ENCODE measurements around the gene SYT6.

SYT6 gene

DNA sequence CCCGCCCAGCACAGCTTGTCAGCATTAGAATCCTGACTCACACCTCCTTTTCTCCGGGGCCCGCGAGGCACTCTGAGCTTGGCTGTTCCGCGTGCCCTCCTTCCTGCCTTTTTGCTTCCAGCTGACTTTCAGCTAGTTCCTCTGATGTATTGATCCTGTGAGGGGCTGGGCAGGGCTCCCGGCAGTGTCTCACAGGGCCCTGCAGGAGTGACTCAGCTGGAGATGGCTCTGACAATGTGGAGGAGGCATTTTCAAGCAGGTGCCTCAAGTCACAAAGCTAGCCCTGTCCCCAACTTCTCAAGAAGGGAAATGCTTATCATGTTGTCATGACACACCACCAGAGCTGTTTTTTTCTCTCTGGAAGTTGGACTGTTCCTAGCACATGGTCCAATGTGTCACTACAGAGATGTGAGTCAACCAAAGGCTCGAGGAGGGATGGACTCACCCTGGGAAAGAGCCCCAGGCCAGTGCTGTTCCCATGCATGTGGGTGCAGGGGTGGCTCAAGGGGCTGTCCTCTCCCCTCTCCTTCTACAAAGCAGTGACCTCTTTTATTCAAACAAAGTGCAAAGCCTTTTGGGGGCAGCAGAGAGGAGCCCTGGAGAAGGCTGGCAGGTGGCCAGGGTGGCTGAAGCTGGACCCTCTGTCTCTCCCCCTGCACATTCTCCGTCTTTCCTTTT, 30.6 kb downstream of the SYT6 start:
- no peak for FAIRE-seq
- no peak for DNase-seq (ENCODE audit: insufficient read length, low spot score)

DNA sequence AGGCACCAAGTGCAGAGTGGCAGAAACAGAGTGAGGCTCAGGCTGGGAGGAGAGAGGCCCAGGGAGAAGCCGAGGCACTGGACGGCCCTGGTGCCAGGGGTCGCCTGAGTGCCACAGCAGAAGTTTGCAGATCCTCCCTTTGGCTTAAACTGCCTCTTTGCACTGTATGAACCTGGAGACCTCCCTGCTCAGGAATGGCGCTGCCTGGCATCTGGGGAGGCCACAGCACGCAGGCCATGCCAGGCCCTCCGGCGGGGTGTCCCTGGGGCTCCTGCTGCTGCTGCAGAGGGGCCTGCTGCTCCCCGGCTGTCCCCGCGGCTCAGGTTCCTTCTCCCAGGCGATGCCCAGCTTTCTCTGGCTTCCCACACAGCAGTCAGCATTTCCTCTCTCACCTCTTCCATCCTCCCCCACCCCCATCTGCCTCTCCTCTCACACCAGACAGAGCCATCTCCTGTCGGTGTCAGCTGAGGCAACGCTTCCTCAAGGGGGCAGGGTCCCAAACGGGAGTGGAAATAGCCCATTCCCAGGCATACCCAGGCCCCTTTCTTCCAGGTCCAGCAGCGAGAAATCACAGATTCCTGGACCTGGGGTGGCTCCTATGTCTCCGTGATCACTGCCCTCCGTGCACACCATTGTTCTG, 35.2 kb downstream of the SYT6 start:
- no peak for DNase-seq (ENCODE audit: insufficient read length, low spot score)
- FAIRE-seq, result no peak

DNA sequence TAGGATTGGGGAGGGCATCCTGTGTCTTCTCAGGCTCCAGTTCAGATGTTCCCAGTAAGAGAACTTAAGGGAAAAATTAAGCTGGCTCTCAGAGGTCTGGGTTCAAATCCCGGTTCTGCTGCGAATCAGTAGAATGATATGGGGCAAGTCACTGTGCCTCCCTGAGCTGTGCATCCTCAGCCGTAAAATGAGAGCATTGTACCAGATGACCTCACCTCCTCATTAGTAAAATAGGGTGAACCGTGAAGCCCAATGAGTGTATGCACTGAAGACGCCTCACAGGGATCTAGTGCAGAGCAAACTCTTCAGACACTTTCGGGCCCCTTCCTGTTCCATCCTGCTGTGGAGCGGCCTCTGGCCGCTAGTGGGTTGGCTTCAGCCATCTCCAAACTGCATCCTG, 36.0 kb downstream of the SYT6 start:
- DNase-seq (ENCODE audit: insufficient read length, low spot score) (no peak), FAIRE-seq (no peak)

DNA sequence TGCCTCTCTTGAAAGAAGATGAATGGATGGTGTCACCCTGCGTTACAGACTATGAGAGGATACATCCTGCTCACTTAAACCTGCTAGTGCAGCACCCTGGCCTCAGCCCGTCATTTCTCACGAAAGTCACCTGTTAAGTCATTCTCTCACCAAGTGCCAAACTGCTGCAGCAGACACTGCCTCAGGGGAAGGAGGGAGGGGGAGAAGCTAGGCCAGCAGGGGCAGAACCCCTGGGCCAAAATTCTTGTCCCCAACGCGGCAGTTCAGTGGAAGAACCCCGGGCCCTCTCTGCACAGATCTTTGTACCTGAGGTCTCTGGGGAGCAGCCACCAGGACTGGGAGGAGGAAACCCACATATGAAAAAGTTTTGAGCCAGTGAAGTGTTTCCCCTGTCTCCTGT, 37.6 kb downstream of the SYT6 start:
- no peak for FAIRE-seq
- DNase-seq (ENCODE audit: insufficient read length, low spot score), result no peak

DNA sequence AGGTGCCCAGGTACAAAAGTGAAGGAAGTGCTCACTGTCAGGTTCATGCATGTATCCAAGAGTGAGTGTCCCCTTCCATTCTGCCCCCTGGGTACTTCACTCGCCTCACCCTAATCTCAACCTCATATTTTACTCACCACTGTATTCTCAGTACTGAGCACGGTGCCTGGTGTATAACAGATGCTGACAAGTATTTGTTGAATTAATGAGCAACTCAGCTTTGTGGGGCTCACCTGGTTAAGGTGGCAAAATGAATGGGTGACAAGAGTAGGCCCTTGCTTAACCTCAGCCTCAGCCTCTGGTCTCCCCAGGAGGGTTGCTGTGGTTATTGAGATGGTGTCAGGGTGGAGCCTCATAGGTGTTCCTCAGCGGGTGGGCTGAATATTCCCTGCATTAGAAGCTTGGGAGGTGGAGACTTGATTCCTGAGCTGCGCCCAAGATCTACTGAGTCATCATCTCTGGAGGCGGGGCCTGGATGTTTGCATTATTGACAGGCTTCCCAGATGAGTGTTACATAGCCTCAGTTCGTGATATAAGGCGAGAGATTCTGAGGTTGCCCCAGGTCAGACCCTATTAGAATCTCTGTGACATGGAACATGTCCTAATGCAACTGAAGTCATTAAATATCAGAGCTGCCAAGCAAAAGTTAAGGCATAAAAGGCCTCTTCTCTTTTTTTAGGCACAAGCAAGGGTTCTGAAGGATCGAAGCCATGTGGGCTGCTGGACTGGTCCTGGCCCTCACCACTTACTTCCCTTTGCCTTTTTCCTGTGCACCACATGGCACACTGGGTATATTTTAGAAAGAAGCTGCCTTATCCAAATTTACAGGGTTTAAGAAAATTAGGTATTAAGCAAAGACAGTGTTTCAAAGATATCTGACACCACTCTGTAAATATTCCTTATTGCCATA, 39.2 kb downstream of the SYT6 start:
- FAIRE-seq (no peak), DNase-seq (ENCODE audit: insufficient read length, low spot score) (peak; percentile 11)

DNA sequence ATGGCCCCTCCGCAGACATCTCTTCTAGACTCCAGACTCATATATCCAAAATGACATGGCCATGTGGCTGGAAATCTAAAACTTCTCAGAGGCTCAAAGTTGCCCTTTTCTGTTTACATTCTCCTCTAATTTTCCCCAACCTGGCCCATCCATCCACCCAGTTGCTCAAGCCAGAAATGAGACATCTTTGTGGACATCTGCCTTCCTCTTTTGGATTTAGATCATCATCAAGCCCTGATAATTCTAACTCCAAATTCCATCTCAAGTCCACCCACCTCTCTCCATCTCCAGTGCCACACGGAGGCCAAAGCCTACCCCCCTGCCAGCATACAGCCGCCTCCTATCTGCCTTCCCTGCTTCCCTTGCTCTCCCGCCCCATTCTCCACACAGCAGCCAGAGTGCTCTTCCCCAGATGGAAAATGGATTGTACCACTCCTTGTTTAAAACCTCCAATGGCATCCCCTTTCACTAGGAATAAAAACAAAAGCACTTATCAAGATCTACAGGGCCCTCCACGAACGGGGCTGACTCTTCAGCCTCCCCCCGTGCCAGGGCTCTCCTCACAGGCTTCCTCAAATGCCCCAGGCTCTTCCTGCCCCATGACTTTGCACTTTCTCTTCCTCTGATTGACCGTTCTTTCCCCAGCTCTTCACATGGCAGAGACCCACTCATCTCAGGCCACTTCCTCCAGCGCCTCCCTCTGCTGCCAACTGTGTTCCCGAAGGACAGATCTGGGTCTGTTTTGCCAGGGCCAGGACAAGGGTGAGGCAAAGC, 40.1 kb downstream of the SYT6 start:
- FAIRE-seq, result no peak
- no peak for DNase-seq (ENCODE audit: insufficient read length, low spot score)

DNA sequence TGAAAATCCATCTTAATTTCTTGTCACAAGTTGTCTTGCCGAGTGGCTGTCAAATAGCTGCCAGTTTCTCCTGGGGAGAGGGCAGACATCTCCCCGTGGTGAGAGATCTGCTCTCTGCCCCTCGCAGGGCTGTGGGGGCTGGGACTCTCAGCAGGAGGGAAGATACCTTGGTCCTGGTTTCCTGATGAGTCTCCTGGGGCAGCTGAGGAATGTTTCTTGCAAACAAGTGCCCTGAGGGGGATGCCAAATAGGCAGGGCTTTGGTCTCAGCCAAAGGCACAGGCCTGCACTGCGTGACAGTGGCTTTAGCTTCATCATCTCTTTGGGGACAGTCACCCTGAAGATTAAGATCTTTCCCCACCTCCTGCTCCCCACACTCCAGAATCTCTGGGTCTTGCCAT, 40.9 kb downstream of the SYT6 start:
- FAIRE-seq (no peak), DNase-seq (ENCODE audit: insufficient read length, low spot score) (no peak)

DNA sequence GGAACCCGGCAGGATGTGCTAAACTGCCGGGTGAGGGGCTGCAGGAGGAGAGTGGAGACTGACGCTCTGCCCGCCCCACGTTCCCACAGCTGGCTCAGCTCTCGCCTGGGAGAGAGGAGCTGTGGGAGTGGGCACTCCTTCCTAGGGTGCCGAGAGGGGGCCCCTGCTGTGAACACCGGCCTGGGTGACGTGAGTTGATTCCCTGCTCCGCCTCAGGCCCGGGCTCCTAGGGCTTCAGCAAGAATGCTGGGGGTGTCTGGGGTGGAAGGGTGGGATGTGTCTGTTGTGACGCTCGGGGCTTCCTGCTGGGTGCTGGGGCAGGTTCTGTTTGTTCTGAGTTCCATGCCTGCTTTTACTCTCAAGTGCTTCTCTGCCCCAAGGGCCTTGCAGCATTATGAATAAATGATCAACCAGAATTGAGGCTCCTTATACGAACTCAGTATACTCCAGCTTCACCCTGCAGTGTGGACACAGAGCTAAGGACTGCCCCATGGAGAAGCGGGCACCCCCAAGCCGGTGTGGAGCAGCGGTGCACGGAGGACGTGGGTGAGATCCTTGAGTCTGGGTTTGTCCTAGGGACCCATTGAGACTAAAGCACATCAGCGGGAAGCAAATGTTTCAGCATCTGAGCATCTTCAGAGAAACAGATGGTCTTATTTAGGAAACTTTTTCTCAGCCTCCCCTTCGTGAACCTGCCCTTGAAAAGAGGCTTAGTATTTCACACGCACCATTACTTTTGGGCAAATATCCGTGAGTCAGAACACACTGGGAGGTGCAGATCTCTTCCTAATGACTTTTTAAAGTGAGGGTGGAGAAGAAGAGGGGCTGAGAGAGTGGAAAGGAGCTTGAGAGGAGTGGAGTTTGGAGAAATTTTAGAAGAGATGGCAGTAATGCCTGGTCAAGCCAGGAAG, 41.7 kb downstream of the SYT6 start:
- no peak for FAIRE-seq
- no peak for DNase-seq (ENCODE audit: insufficient read length, low spot score)

DNA sequence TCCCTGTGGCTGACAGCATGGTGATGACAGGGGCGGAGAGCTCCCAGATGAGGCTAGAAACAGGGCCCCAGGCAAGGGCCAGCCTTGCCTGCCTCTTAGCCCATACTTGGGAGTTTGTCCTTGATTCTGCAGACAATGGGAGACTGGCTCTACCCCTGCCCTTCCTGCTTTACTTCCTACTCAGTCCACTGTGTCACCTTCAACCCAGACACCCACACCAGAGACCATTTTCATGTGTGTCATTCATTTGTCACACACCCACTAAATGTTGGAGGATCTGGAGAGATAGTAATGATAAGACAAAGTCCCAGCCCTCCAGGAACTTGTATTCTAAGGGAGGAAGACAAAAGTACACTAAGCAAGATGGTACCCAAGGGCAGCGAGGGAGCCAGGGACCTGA, 43.7 kb downstream of the SYT6 start:
- DNase-seq (ENCODE audit: insufficient read length, low spot score) (no peak), FAIRE-seq (no peak)

DNA sequence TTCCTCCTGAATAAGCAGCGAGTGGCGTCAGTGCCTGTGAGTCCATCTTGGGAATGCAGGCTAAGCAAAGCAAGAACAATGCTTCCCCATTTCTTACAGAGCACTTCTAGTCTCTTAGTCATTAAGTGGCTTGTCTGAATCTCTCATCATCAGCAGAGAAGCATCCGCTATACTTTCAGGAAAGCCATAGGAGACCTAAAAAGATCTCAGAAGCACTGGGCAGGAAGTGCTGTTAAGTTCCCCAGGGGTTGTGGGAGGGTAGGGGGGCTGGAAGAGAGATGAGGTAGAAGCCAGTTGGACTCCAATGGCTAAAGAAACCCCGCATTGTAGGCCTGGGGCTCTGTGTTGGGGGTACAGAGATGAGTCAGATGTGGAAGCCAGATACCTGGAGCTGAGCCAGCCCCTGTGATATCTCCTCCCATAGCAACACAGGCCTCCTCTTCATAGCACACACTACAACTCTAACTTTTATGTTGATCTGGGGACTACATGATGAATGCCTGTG, 44.9 kb downstream of the SYT6 start:
- DNase-seq (ENCODE audit: insufficient read length, low spot score) (no peak), FAIRE-seq (no peak)

DNA sequence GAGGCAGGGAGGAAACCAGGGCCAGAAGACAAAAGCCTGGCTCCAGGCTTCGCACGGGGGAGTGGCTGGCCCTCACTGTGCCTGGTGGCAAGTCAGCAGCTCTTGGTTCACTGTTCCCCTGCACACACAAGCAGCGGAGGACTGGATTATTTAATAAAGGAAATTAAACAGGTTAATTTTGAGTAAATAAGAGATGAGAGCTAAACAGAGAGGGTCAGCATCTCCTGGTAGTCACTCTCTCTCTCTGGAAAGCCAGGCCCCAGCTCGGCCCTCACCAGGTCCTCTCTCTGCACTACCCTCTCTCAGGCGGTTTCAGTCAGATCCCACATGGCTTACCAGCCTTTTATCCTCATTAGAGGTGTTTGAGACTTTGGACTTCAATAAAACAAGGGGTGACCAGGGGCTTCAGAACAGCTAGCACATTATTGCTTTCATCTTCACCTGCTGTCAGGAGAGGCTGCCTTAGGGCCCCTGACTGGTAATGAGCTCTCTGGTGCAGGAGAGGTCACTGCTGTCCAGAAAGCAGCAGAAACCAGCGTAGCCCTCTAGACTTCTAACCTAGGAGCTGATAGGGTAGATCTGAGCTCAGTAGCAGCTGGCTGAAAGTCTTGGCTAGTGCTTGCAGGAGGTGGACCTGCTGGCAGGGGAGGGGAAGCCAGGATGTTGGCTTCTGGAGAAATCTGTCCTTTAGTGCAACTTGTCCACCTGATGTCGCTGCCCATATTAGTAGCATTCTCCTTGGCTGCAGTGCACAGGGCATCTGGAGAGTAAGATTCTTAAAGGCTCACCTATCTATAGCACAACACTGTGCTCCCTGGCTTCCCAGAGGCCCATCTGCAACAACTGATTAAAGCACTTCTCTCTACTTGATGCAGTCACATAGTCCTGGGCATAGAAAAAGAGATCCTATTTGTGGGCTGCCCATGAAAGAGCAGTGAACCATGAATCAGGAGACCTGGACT, 45.9 kb downstream of the SYT6 start:
- DNase-seq (ENCODE audit: insufficient read length, low spot score) (no peak), FAIRE-seq (no peak)

DNA sequence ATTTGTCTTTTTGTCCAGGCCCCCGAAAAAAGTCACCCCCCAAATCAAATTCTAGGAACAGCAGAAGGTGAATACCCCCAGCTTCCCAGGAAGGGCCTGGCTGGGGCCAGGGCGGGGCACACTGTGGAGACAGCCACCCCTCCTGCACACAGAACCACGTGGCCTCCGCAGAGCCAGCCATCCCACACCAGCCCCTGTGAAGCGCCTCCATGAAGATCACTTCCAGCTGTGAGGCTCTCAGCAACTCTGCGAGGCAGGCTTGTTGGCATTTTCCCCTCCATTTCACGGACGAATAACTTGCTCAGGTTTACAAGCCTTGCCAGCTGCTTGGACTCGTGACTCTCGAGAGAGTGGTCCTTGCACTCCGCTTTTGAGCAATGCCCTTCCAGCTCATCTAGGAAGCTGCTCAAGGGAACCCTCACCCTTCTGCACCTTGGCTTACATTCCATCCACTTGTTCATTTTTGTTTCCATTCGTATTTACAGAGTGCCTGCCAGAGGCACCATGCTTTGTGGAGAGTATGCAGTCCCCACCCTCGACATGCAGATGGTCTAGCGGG, 48.2 kb downstream of the SYT6 start:
- no peak for FAIRE-seq
- DNase-seq (ENCODE audit: insufficient read length, low spot score), result no peak

DNA sequence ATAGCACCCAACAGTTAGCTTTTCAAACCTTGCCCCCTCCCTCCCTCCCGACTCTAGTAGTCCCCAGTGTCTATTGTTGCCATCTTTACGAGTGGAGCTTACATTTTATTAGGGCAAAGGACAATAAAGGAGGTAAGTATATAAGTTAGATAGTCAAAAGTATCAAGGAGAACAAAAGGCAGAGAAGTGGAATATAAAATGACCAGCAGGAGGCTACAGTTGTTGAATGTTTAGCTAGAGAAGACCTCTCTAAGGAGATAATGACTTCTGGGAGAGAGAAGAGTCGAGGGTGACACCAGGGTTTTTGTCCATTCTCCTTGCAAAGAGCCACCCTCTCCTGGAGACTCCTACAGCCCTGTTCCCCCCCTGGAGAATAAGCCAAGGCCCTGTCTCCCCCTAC, 48.7 kb downstream of the SYT6 start:
- no peak for DNase-seq (ENCODE audit: insufficient read length, low spot score)
- no peak for FAIRE-seq

DNA sequence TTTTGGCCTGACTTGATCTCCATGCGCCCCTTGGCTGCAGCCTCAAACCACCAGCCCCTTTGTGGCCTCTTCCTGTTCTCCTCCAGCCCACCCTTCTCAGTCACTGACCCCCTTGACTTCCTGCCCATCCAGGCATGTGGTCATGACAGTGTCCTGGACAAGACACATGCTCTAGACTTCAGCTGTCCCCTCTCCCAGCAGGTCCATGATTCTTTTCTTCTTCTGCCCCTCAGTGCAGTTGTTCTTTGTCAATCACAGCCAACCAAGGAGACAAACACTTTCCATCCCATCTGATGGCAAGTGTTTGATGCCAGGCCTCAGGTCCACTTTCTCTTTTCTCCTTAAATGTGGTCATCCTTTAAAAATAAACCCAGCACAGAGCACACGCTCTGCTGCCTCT, 49.7 kb downstream of the SYT6 start:
- FAIRE-seq (no peak), DNase-seq (ENCODE audit: insufficient read length, low spot score) (no peak)

DNA sequence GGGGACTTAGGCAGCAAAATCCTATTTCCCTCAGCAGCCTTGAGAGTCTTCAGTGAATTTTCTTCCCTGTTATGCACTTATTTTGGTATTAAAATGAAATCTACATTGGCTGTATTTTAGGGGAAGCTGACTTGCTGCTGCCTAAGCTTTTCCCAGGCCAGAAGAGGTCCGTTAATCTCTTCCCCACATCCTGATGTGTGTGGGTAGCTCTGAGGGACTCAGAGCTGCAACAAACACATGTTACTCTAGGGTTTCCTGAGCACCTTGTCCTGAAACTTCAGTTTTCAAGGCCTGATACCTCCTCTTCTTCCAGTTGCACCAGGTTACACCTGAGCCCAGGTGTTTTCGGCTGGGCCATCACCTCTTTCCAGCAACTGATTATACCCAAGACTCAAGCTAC, 51.5 kb downstream of the SYT6 start:
- FAIRE-seq (no peak), DNase-seq (ENCODE audit: insufficient read length, low spot score) (no peak)

DNA sequence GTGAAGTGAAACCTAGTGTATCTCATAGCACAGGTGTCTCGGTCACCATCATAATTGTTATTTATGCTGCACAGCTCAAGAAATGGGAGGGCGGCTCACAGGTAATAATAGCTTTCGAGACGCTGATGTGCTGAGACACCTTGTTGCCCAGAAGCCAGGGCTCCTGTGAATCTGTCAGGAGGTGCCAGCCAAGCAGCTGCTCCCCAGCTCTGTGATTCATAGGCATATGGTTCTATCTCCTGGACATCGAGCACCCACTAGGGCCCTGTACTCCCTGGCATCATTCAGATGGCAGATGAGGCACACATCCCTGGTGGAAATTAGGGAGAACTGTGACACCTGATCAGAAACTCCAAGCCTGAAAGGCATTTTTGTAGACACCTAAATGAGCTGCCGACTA, 53.5 kb downstream of the SYT6 start:
- no peak for FAIRE-seq
- no peak for DNase-seq (ENCODE audit: insufficient read length, low spot score)

DNA sequence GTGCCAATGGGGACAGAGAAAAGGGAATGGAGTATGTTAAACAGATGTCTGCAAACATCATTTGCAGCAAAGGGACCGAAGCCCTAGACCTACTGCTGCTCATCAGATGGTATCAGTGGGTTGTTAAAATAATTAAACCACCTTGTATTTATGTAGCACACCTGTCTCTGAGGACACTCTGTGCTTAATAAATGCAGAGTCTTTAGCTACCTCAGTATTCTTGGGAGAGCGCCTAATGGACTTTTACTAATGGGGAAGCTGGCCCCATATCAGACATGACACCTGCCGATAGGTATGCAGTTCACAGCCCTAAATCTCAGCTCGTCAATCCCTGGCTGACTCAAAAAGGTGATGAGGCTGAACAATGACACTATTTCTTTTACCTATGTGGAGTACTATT, 54.4 kb downstream of the SYT6 start:
- no peak for DNase-seq (ENCODE audit: insufficient read length, low spot score)
- FAIRE-seq, result no peak

DNA sequence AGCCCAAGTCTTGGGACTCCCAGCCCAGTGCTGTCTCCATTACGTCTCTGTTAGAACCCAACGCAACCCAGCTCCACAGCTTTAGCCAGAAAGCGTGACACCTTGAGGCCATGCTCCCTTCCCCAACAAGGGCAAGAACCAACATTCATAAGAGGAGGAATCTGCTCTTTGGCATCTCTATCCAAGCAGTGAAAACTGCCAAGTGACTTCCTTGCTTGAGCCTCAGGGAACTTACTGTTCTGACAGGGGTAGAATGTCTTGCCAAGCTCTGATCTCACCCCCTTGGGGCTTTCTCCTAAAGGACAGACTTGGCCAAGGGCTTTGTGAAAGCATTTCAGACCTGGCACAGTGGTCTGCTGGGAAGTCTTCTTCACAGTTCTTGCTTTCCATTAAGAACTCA, 56.6 kb downstream of the SYT6 start:
- DNase-seq (ENCODE audit: insufficient read length, low spot score) (no peak), FAIRE-seq (no peak)
